Pancreas (tissue), 10 donors: ENCODE data around the gene AVPR1B. TPM values are rescaled to one million over a fixed set of nuclear protein-coding genes. Genes with fewer than 3 reads are reported as not detected.
A peak's percentile ranks its signal among the peaks of the same experiment; 100 is the strongest.

Experiments used
- ATAC-seq, 4 donors: fragments of 200-7000 bp; cut with Tn5 transposase; one replicate each; pipeline versions ENCODE4 v1.8.0 to v1.9.1; 2020; ENCODE audit warnings: mild to moderate bottlenecking in 4 of 4, moderate library complexity in 4 of 4
- DNase-seq, 6 donors: peaks; one replicate each; pipeline ENCODE4 v3.0.0-alpha.2; 2020
- FAIRE-seq: peaks from 2 replicates; lab custom pipeline; 2012; peaks lifted over from hg19 to GRCh38; lab: Jason Lieb, UNC
- H3K27ac ChIP-seq, 4 donors: fragments of 200-600 bp; sonication (generic); 1 replicate in 3 of 4; 2 replicates in 1 of 4; pipeline versions ENCODE4 v1.5.0 to v1.8.0; 2020
- H3K27me3 ChIP-seq, 4 donors: fragments of 200-600 bp; one replicate each; pipeline ENCODE4 v1.8.0; 2021
- H3K36me3 ChIP-seq, 3 donors: fragments of 200-600 bp; sonication (generic) in 1 of 3; one replicate each; pipeline versions ENCODE4 v1.5.0 to v1.8.0; 2020 to 2021
- H3K4me1 ChIP-seq, 3 donors: fragments of 200-600 bp; one replicate each; pipeline ENCODE4 v1.8.0; 2021
- H3K4me3 ChIP-seq, 4 donors: fragments of 200-600 bp; sonication (generic) in 2 of 4; one replicate each; pipeline versions ENCODE4 v1.5.0 to v1.8.0; 2020 to 2021
- H3K9me3 ChIP-seq, 4 donors: fragments of 200-600 bp; one replicate each; pipeline ENCODE4 v1.8.0; 2021
- WGBS, 2 donors: extraction: QIAGEN DNeasy Blood & Tissue Kit; methylation state at CpG; one replicate each; pipeline ENCODE4 v1.1.7; 2013; 5-methylcytosine and 5-hydroxymethylcytosine counted together
- intact Hi-C, 3 donors: fragments of 100-400 bp; cut with DNase I; formaldehyde crosslinking; loops; one replicate each; pipeline versions ENCODE4 v1.11.1 to v1.14.2; 2022
- polyA plus RNA-seq, 2 donors: library from polyadenylated mRNA; stranded (reverse); fragments of 200-250 nt; gene quantifications; one replicate each; pipeline ENCODE4 v1.2.3, GENCODE V29; 2013
- total RNA-seq, 6 donors: library from RNA; stranded (reverse); fragmentation: NEBNext Ultra II Directional in 4 of 6; extraction: Animal tissue kit (Norgen Biotek cat#: 25700) in 4 of 6; gene quantifications; one replicate each; pipeline versions ENCODE4 v1.2.1 to v1.2.4, GENCODE V29; 2021 to 2023
- TF ChIP-seq, protein P1 (sequence below), 4 donors: fragments of 200-600 bp; sonication (generic) in 3 of 4; IDR thresholded peaks; one replicate each; pipeline versions ENCODE4 v1.5.0 to v1.8.0; 2021; ENCODE audit warnings: antibody characterized with exemption in 4 of 4
- donor health status: healthy with polysubstance abuse.
- donor health status: DM: no; HTN: no; CAD: no; lungs with moderate emphysema.
- donor health status: DM: no; HTN: no; CAD: no.
- donor health status: control.
- donor health status: control.
- donor health status: Bipolar disorder and iron deficiency.
- donor health status: DM: yes; HTN: yes; CAD: no.
- donor health status: DM: no; HTN: no; CAD: no.
- donor health status: DM: no; HTN: no; CAD: no.
- donor health status: DM: yes; HTN: yes; CAD: no.

The AVPR1B gene
- total and polyA plus RNA-seq, 8 donors, result 0.13 to 1.1 (median 0.28) TPM

- ATAC-seq (no peak), FAIRE-seq (no peak), DNase-seq (no peak)
- intact Hi-C loops, result no loop called here
- H3K36me3 ChIP-seq, result no peaks in the 10 kb centered on the region
- H3K4me3 ChIP-seq, result no peak overlapping the region
- H3K27me3 ChIP-seq, result no peaks in the 10 kb centered on the region
- H3K4me1 ChIP-seq, result peaks cover 0 to 4% (median 0%) of the 10 kb centered on the region in 3 donors
- no peak overlapping the region for H3K27ac ChIP-seq
- WGBS, 2 donors, result 33 to 40% methylated on average over 1 of the region's 1 CpG
- peaks cover 0 to 4% (median 0%) of the 10 kb centered on the region in 4 donors for H3K9me3 ChIP-seq
- TF ChIP-seq, protein P1, sequence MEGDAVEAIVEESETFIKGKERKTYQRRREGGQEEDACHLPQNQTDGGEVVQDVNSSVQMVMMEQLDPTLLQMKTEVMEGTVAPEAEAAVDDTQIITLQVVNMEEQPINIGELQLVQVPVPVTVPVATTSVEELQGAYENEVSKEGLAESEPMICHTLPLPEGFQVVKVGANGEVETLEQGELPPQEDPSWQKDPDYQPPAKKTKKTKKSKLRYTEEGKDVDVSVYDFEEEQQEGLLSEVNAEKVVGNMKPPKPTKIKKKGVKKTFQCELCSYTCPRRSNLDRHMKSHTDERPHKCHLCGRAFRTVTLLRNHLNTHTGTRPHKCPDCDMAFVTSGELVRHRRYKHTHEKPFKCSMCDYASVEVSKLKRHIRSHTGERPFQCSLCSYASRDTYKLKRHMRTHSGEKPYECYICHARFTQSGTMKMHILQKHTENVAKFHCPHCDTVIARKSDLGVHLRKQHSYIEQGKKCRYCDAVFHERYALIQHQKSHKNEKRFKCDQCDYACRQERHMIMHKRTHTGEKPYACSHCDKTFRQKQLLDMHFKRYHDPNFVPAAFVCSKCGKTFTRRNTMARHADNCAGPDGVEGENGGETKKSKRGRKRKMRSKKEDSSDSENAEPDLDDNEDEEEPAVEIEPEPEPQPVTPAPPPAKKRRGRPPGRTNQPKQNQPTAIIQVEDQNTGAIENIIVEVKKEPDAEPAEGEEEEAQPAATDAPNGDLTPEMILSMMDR (IDR thresholded peaks at IDR 0.05), result no peak
These were observed 4.1 kb upstream of the AVPR1B start for GRCh38 chr1:206121269-206121668.

- TF ChIP-seq, protein P1 (IDR thresholded peaks at IDR 0.05), result no peak
- peaks cover 0 to 4% (median 0%) of the 10 kb centered on the region in 3 donors for H3K4me1 ChIP-seq
- FAIRE-seq, result no peak
- H3K36me3 ChIP-seq, result no peaks in the 10 kb centered on the region
- no peak overlapping the region for H3K27ac ChIP-seq
- peaks cover 0 to 4% (median 0%) of the 10 kb centered on the region in 4 donors for H3K9me3 ChIP-seq
- DNase-seq, result no peak
- intact Hi-C loops, result no loop called here
- no peak overlapping the region for H3K4me3 ChIP-seq
- no peaks in the 10 kb centered on the region for H3K27me3 ChIP-seq
- no peak for ATAC-seq
These were observed 3.2 kb upstream of the AVPR1B start for GRCh38 chr1:206120406-206120805.

DNA sequence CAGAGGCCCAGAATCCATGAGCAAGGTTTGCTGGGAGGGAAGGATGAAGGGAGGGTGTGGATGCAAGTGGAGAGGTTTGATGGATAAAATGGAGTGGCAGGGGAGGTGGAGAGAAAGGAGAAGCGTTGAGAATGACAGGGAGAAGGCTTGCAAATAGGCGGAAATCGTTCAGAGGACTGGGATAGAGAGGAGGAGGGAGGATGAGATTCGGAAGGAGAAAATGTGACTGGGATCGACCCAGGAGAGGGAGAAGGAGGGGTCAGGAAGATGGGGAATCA lies 376 bp downstream of the AVPR1B start:
- ATAC-seq (no peak), FAIRE-seq (no peak), DNase-seq (no peak)
- peaks cover 0 to 4% (median 0%) of the 10 kb centered on the region in 4 donors for H3K9me3 ChIP-seq
- no peaks in the 10 kb centered on the region for H3K36me3 ChIP-seq
- peaks cover 0 to 8% (median 5%) of the 10 kb centered on the region in 3 donors for H3K4me1 ChIP-seq
- no peak overlapping the region for H3K27ac ChIP-seq
- no peaks in the 10 kb centered on the region for H3K27me3 ChIP-seq
- intact Hi-C loops, result no loop called here
- 32 to 41% methylated on average over 5 of the region's 5 CpGs for WGBS, 2 donors
- TF ChIP-seq, protein P1 (IDR thresholded peaks at IDR 0.05), result no peak
- H3K4me3 ChIP-seq, result peak overlapping the region in 1 of 4 donors; percentile 46

DNA sequence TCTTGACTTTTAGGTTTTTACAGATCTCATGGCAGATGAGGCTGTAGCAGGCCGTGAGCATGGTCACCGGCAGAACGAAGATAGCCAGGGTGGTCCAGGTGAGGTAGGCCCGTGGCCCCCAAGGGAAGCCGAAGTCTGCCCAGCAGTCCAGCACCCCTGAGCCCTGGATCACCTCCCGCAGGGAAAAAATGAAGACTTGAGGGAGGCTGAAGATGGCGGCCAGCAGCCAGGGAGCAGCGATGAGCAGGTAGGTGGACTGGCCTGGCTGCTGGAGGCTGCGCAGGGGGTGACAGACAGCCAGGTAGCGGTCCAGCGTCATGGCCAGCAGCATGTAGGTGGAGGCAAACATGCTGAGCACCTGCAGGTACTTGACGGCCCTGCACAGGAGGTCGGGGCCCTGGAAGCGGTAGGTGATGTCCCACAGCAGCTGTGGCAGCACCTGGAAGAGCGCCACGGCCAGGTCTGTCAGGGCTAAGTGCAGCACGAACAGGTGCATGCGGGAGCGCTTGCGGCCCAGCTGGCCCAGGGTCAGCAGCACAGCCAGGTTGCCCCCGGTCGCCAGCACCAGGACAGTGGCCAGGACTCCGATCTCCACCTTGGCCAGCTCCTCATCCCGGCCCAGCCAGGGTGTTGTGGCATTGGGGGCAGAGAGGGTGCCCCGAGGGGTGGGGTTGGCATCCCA lies 856 bp downstream of the AVPR1B start:
- Histone ChIP-seq H3K36me3 (no peaks in the 10 kb centered on the region), H3K4me1 (peaks cover 0 to 8% (median 5%) of the 10 kb centered on the region in 3 donors), H3K4me3 (no peak overlapping the region), H3K9me3 (peaks cover 0 to 4% (median 0%) of the 10 kb centered on the region in 4 donors), H3K27ac (no peak overlapping the region), H3K27me3 (no peaks in the 10 kb centered on the region)
- FAIRE-seq (no peak), ATAC-seq (no peak), DNase-seq (peak in 1 of 6 donors; percentile 68)
- 91 to 93% methylated on average over 25 of the region's 25 CpGs for WGBS, 2 donors
- TF ChIP-seq, protein P1 (IDR thresholded peaks at IDR 0.05), result no peak
- intact Hi-C loops, result no loop called here

GRCh38 chr1:206115791-206116190 lies 1.4 kb downstream of the AVPR1B start:
- FAIRE-seq (no peak), ATAC-seq (no peak), DNase-seq (no peak)
- 88 to 93% methylated on average over 8 of the region's 8 CpGs for WGBS, 2 donors
- no peak overlapping the region for H3K4me3 ChIP-seq
- TF ChIP-seq, protein P1 (IDR thresholded peaks at IDR 0.05), result no peak
- H3K27ac ChIP-seq, result no peak overlapping the region
- no peaks in the 10 kb centered on the region for H3K27me3 ChIP-seq
- peaks cover 0 to 8% (median 5%) of the 10 kb centered on the region in 3 donors for H3K4me1 ChIP-seq
- no peaks in the 10 kb centered on the region for H3K36me3 ChIP-seq
- H3K9me3 ChIP-seq, result peaks cover 0 to 4% (median 0%) of the 10 kb centered on the region in 4 donors
- intact Hi-C loops, result no loop called here
